Measurements from ENCODE around the gene MAP3K8.

GRCh38 chr10:30491204-30491915 lies 57.4 kb downstream of the MAP3K8 start:
- no peak for TF ChIP-seq CTCF (IDR thresholded peaks at IDR 0.05; ENCODE audit: insufficient read depth, low read depth, low read length)
- no peak for TF ChIP-seq EZH2 (IDR thresholded peaks at IDR 0.05; ENCODE audit: insufficient read depth, low read length)
